Stomach (tissue), 9 donors: ENCODE measurements around the gene RP2. TPM values are rescaled to one million over a fixed set of nuclear protein-coding genes. Genes with fewer than 3 reads are reported as not detected.

ENCODE experiments used
- DNase-seq, 2 donors: peaks; one replicate each; pipeline versions ENCODE4 v3.0.0 to v3.0.0-alpha.2; 2013 to 2019
- H3K27ac ChIP-seq, 5 donors: fragments of 200-600 bp in 4 of 5; sonication (generic) in 4 of 5; one replicate each; pipeline ENCODE4 v1.5.1; 2013 to 2019; ENCODE audit warnings: mild to moderate bottlenecking in 1 of 5, moderate library complexity in 1 of 5
- H3K27me3 ChIP-seq, 3 donors: fragments of 200-600 bp; sonication (generic); one replicate each; pipeline ENCODE4 v1.5.1; 2017 to 2019; ENCODE audit warnings: mixed run types in 1 of 3
- H3K36me3 ChIP-seq, 4 donors: fragments of 200-600 bp; sonication (generic); 1 replicate in 3 of 4; 2 replicates in 1 of 4; pipeline ENCODE4 v1.5.1; 2016 to 2019
- H3K4me1 ChIP-seq, 4 donors: fragments of 200-600 bp; sonication (generic); one replicate each; pipeline ENCODE4 v1.5.1; 2016 to 2019
- H3K4me3 ChIP-seq, 4 donors: fragments of 200-600 bp; sonication (generic) in 3 of 4; one replicate each; pipeline ENCODE4 v1.5.1; 2016 to 2019; ENCODE audit warnings: mild to moderate bottlenecking in 1 of 4
- H3K9me3 ChIP-seq, 4 donors: fragments of 200-600 bp; sonication (generic); one replicate each; pipeline ENCODE4 v1.5.1; 2016 to 2019
- EP300 ChIP-seq: sonication (generic); formaldehyde crosslinking; IDR thresholded peaks from one replicate; pipeline ENCODE4 v1.6.1; 2017; ENCODE audit warnings: antibody characterized with exemption
- POLR2A ChIP-seq, 4 donors: fragments of 450-650 bp; IDR thresholded peaks; one replicate each; pipeline ENCODE4 v1.6.1; 2016; ENCODE audit warnings: antibody characterized with exemption in 4 of 4, control low read depth in 2 of 4, mild to moderate bottlenecking in 1 of 4, moderate library complexity in 1 of 4
- POLR2AphosphoS5 ChIP-seq, 3 donors: sonication (generic); formaldehyde crosslinking; IDR thresholded peaks; one replicate each; pipeline ENCODE4 v1.6.1; 2016; ENCODE audit warnings: antibody characterized with exemption in 3 of 3
- WGBS, 5 donors: extraction: QIAGEN DNeasy Blood & Tissue Kit in 3 of 5; methylation state at CpG; one replicate each; pipeline versions ENCODE4 v1.1.5 to v1.1.7; 2013 to 2018; 5-methylcytosine and 5-hydroxymethylcytosine counted together
- intact Hi-C: fragments of 100-400 bp; cut with DNase I; formaldehyde crosslinking; loops from one replicate; pipeline ENCODE4 v1.15.1; 2023; ENCODE audit warnings: low total_unique reads
- polyA plus RNA-seq, 3 donors: library from polyadenylated mRNA; stranded (reverse); fragments of 200-250 nt; gene quantifications; one replicate each; pipeline ENCODE4 v1.2.3, GENCODE V29; 2013
- total RNA-seq, 5 donors: library from RNA; depleted of rRNA; stranded (reverse); fragments of >200 nt; gene quantifications; one replicate each; pipeline versions ENCODE4 v1.1.0 to v1.2.3, GENCODE V29; 2014 to 2016
- TF ChIP-seq, protein P1 (sequence below), 7 experiments: fragments of 450-650 bp in 4 of 7; fragments of 200-600 bp in 3 of 7; sonication (generic) in 3 of 7; IDR thresholded peaks; one replicate each; pipeline ENCODE4 v1.5.1; 2016 to 2019; ENCODE audit warnings: antibody characterized with exemption in 7 of 7, control low read depth in 2 of 7, mild to moderate bottlenecking in 1 of 7
- donor health status: healthy with polysubstance abuse.
- donor health status: Bipolar disorder and iron deficiency.
- donor health status: healthy.

Gene RP2
- total and polyA plus RNA-seq, 8 donors, result 0.58 to 25.5 (median 6.7) TPM

- H3K9me3 ChIP-seq, result no peaks in the 10 kb centered on the region
- no peak for TF ChIP-seq EP300
- no peak for TF ChIP-seq POLR2A (IDR thresholded peaks at IDR 0.05)
- TF ChIP-seq, protein P1, sequence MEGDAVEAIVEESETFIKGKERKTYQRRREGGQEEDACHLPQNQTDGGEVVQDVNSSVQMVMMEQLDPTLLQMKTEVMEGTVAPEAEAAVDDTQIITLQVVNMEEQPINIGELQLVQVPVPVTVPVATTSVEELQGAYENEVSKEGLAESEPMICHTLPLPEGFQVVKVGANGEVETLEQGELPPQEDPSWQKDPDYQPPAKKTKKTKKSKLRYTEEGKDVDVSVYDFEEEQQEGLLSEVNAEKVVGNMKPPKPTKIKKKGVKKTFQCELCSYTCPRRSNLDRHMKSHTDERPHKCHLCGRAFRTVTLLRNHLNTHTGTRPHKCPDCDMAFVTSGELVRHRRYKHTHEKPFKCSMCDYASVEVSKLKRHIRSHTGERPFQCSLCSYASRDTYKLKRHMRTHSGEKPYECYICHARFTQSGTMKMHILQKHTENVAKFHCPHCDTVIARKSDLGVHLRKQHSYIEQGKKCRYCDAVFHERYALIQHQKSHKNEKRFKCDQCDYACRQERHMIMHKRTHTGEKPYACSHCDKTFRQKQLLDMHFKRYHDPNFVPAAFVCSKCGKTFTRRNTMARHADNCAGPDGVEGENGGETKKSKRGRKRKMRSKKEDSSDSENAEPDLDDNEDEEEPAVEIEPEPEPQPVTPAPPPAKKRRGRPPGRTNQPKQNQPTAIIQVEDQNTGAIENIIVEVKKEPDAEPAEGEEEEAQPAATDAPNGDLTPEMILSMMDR (IDR thresholded peaks at IDR 0.05), result peak in 5 of 7 experiments; percentile 45 to 86 (median 62)
- TF ChIP-seq POLR2AphosphoS5 (IDR thresholded peaks at IDR 0.05), result peak in 1 of 3 donors; percentile 18
- no peaks in the 10 kb centered on the region for H3K36me3 ChIP-seq
- H3K27ac ChIP-seq, result peak overlapping the region in 3 of 5 donors; percentile 9 to 51 (median 40)
- H3K27me3 ChIP-seq, result peaks cover 0 to 14% (median 0%) of the 10 kb centered on the region in 3 donors
- peaks cover 0 to 5% (median 2%) of the 10 kb centered on the region in 4 donors for H3K4me1 ChIP-seq
- DNase-seq, result peak; percentile 87 to 90
- H3K4me3 ChIP-seq, result peak overlapping the region; percentile 36 to 52 (median 41)
- intact Hi-C loops, result loop anchor here (10.0 kb wide), 1 partner anchor 51 kb away; no protein-coding TSS in a partner anchor
- 0 to 14% (median 4%) methylated on average over 11 to 14 of the region's 14 CpGs; no CpG with 5 or more reads in 1 of the 5 donors for WGBS, 5 donors
Measured at GRCh38 chrX:46903458-46904242, 66.8 kb downstream of the RP2 start.

DNA sequence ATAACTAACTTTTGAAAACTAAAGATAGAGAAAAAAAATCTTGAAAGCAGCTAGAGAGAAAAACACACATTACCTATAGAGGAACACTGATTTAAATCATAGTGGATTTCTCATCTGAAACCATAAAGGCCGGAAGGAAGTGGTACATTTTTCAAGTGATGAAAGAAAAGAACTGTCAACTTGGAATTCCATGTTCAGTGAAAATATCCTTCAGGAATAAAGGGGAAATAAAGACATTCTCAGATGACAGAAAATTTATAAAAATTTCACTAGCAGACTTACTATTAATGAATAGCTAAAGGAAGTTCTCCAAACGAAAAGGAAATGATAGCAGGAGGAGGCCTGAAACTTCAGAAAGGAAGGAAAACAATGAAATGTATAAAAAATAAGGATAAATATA is 67.8 kb downstream of the RP2 start:
- 58 to 76% (median 73%) methylated on average over 2 of the region's 2 CpGs for WGBS, 5 donors
- H3K36me3 ChIP-seq, result no peaks in the 10 kb centered on the region
- H3K27ac ChIP-seq, result no peak overlapping the region
- peaks cover 0 to 5% (median 2%) of the 10 kb centered on the region in 4 donors for H3K4me1 ChIP-seq
- no peaks in the 10 kb centered on the region for H3K9me3 ChIP-seq
- DNase-seq, result no peak
- intact Hi-C loops, result loop anchor here (10.0 kb wide), 1 partner anchor 50 kb away; no protein-coding TSS in a partner anchor
- H3K4me3 ChIP-seq, result no peak overlapping the region
- TF ChIP-seq, protein P1 (IDR thresholded peaks at IDR 0.05), result no peak
- TF ChIP-seq EP300 (no peak), POLR2AphosphoS5 (IDR thresholded peaks at IDR 0.05) (no peak), POLR2A (IDR thresholded peaks at IDR 0.05) (no peak)
- peaks cover 0 to 14% (median 0%) of the 10 kb centered on the region in 3 donors for H3K27me3 ChIP-seq

DNA sequence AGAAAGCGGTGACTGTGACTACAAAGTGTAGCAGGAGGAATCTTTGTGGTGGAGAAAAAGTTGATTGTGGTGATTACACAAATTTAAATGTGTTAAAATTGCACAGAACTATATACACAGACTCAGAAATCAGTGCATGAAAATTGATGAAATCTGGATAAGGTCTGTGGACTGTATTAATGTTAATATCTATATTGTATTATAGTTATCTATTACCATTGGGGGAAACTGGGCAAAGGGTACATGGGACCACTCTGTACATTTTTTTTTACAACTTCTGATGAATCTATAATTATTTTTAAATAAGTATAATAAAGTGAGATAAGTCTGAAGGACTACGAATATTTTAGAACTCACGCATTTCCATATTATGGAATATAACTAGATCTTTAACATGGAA is 73.6 kb downstream of the RP2 start:
- Histone ChIP-seq H3K4me3 (no peak overlapping the region), H3K4me1 (peaks cover 0 to 11% (median 10%) of the 10 kb centered on the region in 4 donors), H3K36me3 (no peaks in the 10 kb centered on the region), H3K9me3 (peaks cover 0 to 6% (median 0%) of the 10 kb centered on the region in 4 donors), H3K27ac (no peak overlapping the region), H3K27me3 (no peaks in the 10 kb centered on the region)
- WGBS, 5 donors, result 88 to 96% (median 93%) methylated on average over 3 of the region's 3 CpGs
- intact Hi-C loops, result no loop called here
- no peak for DNase-seq
- no peak for TF ChIP-seq EP300
- TF ChIP-seq POLR2AphosphoS5 (IDR thresholded peaks at IDR 0.05), result no peak
- TF ChIP-seq, protein P1 (IDR thresholded peaks at IDR 0.05), result no peak
- TF ChIP-seq POLR2A (IDR thresholded peaks at IDR 0.05), result no peak

DNA sequence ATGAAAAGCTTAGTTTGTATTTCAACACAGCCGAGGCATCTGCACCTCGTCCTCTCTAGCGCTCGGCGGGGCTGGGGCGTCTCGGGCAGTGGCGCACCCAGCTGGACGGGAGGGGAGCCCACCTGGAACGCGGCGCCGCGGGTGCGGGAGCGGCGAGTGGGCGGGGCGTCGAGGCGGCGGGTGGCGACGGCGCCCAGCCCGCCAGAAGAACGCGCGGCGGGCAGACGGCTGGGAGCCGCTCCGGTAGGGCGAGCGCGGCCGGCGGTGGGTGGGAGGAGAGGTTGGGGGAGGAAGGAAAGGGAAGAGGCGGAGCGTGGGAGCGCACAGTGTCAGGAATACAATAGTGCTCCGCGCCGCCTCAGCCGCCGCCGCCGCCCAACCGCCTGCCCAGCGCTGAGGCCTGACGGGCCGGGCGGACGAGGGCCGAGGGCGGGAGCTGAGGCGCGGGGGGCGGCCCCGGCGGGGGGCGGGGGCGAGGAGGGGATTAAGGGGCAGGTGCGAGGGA is 75.3 kb downstream of the RP2 start, which contains the start of gene JADE3:
Gene JADE3, plus strand, starts transcription at position 324 of the 505 bp plus-strand sequence. CDS start 72,474 bp downstream, outside the sequence.
- H3K9me3 ChIP-seq, result peaks cover 0 to 6% (median 0%) of the 10 kb centered on the region in 4 donors
- peak within 1 kb of the TSS; percentile 59 to 83 (median 68) for H3K4me3 ChIP-seq
- WGBS, 5 donors, result 0 to 57% (median 1%) methylated on average over 16 to 57 of the region's 64 CpGs
- TF ChIP-seq POLR2A (IDR thresholded peaks at IDR 0.05) (no peak), POLR2AphosphoS5 (IDR thresholded peaks at IDR 0.05) (peak in 1 of 3 donors; percentile 34)
- peaks cover 0 to 11% (median 10%) of the 10 kb centered on the region in 4 donors for H3K4me1 ChIP-seq
- DNase-seq, result peak; percentile 76 to 92
- peak within 1 kb of the TSS; percentile 69 to 87 (median 82) for H3K27ac ChIP-seq
- intact Hi-C loops, result no loop called here
- H3K36me3 ChIP-seq, result no peaks in the 10 kb centered on the region
- H3K27me3 ChIP-seq, result no peaks in the 10 kb centered on the region
